ENCODE results near the gene C8A.

The C8A gene

DNA sequence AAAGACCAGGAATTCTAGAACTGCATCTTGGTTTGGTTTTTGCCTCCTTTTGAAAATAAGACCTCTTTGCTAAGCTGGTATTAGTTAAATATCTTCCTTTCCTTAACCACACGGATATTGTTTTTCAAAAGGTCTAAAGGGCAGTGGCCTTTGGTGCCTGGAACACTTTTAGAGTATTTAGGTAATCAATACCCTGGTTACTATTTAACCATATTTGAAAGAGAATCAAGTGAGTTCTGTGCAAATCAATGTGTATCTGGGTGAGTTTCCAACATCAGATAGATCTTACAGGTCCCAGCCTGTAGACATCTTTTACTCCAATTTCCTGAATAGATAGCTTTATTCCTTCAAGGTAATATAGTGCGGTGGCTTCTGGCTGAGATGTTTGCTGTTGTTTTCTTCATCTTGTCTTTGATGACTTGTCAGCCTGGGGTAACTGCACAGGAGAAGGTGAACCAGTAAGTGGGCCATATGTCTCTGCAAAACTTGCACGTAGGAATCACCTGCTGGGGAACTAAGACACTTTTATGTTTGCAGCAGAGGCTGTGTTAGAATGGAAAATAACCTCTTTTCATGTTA lies at the start of gene C8A:
Gene C8A, plus strand, starts transcription at position 277 of the 579 bp plus-strand sequence. Its CDS starts 105 bp downstream, at position 382.
- DNase-seq: no peak

DNA sequence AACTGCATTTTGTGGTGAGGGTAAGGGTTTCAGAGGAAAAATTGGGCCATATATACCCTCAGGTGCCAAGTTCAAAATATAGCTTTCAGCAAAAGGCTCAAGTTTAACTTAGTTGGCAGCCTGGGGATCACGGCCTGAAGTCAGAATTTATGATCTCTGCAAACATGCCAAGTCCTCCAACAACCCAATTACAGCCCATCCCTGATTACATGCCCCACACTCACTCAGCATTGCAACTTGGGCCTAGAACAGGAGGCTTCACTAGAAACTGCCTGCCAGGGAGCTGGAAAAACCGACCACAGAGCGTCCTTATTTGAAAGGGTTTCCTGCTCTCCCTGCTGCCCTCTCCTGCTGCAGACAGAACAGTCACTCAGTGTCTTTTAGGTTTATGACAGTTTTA lies 47.8 kb upstream of the C8A start:
- no peak for DNase-seq

DNA sequence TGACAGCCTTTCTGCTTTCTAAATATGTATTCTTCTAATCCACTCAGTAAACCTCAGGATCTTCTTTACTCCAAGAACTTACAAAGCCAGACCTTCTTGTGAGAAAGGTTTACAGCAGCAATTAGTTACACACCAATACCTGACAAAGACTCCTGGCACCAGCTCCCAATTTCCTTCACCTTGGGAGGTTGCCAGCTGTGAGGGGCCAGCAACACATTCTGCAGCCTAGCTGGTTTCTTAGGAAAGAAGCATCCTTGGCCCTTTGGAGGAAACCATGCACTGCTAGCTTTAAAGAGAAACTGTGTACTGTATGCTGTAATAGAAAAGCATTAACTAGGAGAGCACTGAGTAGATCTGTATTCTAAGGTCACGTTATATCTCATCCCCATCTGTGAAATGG lies 46.2 kb upstream of the C8A start:
- no peak for DNase-seq

DNA sequence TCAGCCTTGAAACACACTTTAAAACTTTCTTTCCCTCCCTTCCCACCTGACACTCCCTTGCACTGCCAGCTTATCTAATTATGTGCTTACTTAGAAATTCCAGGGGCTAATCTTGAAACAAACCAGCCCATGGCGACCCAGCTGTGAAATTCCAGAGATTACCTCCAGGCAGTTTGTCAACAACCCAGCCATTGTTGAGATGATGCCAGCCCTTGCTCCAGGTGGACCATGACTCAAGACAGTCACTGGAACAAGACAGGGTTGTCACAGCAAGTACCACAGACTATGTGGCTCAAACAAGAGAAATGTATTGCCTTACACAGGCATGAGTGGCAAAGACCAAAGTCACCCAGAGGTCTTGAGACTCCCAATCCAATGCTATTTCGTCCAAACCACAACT lies 43.3 kb upstream of the C8A start:
- no peak for DNase-seq

DNA sequence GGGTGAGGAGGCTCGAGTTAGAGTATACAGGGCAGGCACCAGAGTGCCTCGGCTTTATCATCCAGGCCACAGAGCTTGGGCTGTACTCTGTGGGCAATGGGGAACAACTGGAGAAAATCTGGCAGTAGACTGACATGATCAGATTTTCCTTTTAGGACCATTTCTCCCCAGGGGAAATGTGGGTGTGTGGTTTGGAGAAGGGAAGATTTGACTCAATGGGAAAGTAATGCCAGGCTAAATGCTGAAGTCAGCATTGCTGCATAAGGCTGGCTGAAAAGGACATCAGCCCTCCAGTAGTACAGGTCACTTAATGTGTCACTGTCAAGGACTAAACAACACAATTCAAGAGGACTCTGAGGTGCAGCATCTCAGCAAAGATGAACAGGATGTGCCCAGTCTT lies 40.4 kb upstream of the C8A start:
- no peak for DNase-seq

DNA sequence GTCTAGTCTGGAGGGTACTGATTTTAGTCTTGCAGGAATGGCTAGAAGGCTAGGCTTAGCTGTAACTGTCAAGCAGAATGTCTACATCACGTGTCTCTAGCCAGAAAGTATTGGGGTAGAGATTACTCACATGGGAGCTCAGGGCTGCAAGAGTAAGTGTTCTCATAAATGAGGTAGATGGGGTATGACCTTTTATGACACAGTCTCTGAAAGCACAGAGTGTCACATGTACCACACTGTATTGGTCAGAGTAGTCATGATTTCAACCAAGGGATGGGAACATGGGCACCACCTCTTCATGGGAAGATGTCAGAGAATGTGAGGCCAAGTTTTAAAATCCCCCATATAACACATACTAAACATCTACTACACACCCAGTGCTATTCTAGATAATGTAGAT lies 38.3 kb upstream of the C8A start:
- DNase-seq: no peak

DNA sequence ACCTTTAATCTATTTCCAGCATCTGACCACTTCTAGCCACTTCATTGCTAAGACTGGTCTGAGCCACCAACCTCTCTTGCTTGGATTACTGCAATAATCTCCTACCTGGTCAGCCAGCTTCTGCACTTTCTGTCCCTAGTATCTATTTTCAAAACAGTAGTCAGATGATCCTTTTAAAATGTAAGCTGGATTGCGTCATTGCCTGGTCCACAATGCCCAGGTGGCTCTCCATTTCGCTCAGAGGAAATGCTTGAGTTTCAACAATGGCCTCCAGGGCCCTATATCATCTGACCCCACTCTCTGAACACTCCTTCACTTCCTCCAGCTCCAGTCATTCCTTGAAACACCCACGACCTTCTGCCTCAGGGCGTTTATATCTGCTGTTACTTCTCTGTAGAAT lies 37.7 kb upstream of the C8A start:
- DNase-seq: no peak

DNA sequence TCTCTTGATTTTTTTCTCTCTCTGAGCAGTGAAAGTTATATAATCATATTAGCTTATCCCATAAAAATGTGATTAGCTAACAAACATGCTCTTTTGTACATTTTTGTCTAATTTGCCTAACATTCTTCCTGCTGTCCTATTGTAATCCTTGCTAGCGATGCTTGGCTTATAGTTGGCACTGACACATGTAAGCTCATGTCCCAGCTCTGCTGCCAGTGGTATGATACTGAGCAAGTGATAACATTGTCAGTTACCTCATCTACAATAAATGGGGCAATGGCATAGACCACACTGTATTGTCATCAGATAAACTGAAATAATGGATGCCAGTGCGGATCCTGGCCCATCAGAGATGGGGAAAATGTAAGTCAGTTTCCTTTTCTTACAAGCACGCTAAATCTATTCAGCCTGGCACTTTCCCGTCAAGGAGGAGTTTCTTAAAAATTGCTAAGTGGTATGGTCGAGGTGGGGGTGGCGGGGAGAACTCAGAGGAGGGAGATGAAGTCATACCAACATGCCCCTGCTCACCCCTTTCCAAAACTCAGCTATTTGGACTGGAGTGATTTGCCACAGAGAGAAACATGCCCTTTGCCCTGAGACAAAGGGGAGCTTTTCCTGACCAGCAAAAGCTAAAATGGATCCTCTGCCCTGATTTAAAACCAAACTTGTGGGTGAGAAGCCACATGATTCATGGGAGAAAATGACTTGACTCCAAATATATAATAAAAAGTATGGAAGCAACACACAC lies 36.7 kb upstream of the C8A start:
- DNase-seq: no peak

DNA sequence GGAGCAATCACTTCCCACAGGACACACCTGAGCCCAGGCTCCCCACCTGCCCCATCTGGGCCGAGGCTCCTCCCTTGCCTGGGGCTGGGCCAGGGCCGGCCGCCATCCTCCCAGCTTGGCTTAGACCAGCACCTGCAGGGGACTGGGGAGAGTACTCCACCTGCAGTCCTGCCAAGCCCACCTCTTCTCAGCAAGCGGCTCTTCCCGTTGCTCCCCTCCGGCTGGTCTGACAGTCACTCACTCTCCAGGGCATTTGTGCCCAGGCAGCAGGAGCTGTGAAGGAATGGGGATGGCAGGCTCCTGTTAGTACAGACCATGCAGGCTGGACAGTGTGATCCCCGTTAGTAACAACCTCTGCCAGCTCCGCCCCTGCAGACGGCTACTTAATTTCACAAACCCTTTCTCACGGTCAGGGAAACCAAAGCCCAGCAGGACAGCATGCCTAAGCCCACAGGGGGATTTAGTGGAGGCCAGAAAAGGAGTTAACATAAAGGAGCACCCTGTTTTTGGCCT lies 35.2 kb upstream of the C8A start, which contains the start of gene FYB2:
Gene FYB2, minus strand, starts transcription at position 18 of the 513 bp plus-strand sequence. CDS start 114 bp downstream, outside the sequence.
- DNase-seq: no peak

- DNase-seq: peak in 4 of 6 experiments; percentile 5 to 29 (median 20)
Observed at GRCh38 chr1:56820755-56821461, 33.7 kb upstream of the C8A start.

- no peak for DNase-seq
Observed at GRCh38 chr1:56821462-56821797, 33.2 kb upstream of the C8A start.

DNA sequence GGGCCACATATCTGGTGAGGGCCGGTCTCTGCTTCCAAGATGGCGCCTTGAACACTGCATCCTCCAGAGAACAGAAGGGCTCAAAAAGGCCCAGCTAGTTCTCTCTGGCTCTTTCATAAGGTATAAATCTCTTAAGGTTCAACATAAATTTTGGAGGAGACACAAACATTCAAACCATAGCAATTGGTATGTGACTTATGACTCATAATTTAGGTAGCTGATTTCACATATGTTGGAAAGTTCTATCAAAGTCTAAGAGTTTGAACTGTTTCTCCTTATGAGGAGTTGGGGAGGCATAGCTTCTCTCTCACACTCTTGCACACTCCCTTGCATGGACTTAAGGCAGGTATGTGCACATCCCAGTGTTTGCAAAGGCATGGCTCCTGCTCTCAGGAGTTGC lies 30.3 kb upstream of the C8A start:
- DNase-seq: no peak

- no peak for DNase-seq
Observed at GRCh38 chr1:56824938-56825337, 29.7 kb upstream of the C8A start.

DNA sequence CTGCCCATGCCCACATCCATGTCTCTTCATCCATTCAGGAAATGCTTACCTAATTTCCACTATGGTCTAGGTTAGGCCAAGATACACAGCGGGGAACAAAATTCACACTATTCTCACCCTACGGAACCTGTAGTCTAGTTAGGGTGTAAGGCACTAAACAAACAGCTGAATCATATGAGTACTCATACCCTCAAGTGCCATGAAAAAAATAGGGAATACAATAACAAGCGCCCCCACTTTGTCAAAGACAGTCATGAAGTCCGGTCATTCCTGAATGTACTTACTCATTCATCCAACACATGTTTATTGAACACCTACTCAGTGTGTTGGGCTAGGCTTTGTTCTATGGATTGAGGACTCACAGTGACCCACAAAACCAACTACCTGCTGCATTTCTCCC lies 29.2 kb upstream of the C8A start:
- DNase-seq: no peak

DNA sequence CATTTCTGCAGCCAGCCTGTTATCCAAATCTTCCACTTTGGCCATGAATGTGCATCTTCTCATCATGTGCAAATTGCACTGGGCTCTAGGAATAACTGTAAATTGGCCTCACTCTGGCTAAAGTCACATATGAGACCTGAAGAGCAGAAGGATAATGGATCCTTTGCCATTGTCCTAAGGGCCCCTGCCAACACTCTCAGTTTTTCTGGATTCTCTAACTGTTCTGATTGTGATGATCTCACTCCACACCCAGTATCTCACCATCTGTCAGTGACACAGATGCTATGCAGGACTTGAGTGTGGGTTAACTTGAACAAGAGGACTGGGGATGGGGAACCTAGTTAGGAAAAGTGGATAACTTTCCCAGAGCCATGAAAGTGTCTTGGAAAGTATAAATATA lies 26.9 kb upstream of the C8A start:
- no peak for DNase-seq

DNA sequence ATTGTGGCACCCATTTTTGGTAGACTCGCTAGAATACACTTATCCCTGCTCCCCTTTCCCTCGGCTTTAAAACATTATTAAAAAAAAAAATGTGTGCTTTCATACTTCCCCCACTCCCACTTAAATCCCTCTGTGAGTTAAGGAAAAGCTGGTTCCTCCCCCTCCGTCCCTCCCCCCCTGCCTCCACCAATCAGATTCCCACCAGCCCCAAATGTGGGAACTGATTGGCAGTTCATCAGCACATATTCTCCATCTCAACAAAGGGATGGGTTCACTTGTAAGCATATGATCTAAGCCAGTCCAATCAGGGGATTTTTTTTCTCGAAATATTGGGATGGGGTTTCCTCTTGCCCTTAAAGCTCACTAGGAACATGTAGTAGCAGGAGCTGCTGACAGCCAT lies 24.5 kb upstream of the C8A start:
- no peak for DNase-seq

DNA sequence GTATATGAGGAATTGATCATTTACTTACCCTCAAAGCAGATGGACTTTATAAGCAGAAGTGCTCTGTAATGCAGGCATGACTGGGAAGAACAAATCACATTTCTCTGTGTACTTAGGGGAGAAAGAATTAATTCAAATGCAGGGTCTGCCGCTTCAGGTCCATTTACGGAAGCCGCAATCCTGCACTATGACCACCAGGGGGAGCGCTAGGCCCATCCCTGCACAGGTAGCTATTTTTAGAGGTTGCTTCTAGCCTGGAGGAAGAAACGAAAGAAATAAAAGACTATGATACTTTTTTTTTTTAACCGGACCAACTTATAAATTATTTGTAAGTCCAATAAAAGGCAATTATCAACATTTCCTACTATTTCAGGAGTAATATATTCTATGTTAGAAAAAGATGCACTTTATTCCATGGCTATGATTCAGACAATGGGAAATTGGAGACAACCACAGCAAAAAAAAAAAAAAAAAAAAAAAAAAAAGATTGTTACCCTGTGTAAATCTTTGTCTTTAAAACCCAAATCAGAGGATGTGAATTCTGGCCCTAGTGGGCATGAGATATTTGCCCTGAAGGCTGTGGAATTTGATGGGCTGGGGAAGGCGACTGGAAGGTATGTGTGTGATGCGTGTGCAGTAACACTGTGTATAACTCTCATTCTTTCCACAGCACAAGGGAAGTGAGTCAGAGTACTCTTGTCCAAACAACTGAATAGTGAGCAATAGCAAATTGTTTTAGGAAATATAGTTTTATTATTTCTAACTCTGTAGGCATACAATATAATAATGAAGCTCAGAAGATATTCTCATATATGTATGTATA lies 22.5 kb upstream of the C8A start:
- peak; percentile 21 to 68 (median 50) for DNase-seq

DNA sequence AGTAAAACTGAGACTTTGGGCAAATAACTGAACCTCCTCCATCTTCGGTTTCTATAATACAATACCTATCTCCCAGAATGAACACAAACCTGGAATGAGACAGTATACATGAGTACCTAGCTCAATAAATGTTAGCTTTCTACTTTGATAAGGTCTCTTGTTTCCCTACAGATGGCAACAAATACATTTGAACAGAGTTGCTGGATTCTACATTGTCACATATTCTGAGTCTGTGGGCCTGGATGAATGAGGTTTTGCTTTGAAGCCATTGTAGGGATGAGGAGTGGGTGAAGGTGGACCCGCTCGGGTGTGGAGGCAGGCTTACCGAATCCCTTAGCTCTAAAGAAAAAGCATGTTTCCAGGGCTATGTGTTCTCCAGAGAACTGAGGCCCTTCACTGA lies 21.5 kb upstream of the C8A start:
- DNase-seq: no peak

DNA sequence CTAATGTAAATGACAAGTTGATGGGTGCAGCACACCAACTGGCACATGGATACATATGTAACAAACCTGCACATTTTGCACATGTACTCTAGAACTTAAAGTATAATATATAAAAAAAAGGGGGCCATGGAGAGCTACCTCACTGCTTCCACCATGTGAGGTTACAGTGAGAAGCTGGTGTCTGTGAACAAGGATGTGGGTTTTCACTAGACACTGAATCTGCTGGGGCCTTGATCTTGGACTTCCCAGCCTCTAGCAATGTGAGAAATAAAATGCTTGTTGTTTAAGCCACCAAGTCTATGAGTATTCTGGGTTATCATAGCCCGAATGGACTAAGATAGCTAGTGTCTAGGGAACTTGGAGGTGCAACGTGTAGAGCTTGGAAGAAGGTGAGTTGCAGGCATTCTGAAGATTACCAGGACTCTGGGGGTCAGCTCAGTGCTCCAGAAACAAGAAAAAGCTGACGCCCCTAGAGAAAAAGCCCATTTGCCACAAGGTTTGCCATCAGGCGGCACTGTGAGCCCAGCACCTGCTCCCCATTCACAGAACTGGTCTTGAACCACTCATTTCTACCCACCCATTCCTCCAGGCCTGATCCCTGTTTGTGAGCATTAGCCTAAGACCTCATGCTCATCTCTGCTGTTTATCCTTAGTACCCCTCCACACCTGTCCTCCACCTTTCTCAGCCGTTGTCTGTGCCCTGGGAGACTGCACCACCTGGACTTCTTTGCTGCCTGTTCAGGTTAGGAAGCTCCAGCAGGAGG lies 20.3 kb upstream of the C8A start:
- DNase-seq: no peak

DNA sequence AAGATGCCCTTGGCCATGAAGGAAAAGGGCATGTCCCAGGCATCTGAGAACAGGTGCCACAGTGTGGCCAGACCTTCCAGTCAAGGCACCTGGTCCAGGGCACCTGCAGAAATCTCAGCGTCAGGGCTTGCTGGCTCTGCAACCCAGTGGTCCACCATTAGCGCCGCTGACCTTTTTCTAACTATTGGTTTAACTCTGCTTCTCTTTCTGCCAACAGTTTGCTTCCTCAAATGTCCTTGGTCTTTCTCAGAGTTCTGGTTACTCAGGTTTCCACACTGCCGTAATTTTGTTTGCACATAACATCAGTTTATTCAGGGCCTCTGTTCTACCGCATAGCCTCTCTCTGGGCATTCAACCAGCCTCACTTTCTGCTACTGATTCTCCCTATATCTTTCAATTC lies 18.9 kb upstream of the C8A start:
- no peak for DNase-seq

DNA sequence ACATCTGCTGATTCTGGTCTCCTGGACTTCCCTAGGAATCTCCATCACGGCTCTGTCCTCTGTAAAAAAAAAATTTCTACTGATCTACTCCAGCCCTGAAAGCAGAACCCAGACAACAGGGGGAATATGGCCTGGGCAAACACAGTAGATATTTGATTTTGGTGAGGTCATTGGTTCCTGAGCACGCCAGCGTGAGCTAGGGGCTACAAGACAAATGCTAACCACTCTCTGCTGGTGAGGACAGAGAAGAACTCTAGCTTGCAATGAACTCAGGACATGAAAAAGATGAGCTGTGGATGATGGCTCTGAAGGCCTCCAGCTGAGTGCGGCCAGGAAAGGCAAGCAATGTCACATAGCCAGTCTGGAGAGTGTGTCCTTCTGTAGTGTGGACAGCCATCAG lies 18.2 kb upstream of the C8A start:
- no peak for DNase-seq

DNA sequence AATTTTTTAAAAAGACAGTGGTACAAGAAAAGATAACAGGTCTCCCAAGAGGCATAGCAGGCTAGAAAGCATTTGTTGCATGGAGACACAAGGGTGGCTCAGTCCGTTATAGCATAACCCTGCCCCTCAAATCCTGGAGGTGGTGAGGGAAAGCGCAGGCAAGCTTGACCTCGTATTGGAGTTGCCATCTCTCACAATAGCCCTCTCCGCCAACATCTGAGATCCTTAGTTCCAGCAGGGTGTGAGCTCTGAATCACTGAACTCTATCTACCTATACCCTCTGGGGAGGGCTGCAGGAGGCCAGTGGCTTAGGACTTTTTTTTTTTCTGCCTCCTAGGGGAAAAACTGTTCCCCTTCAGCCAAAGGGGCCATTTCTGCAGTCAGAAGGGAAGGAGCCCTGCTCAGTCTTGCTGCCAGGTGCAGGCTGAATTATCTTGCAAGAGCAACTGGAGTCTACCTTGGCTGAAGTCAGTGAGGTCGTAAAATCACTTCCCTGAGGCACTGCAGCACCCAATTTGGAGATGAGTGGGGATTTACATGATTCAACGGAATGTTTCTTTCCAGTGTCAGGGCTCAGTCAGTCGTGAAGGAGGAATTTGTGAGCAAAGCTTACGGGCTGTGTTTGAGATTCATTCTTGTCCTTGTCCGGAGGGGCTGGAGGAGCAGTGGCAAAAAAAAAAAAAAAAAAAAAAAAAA lies 17.2 kb upstream of the C8A start:
- no peak for DNase-seq
